MG63 (cell line): ENCODE results near the gene RFFL. TPM values are rescaled to one million over a fixed set of nuclear protein-coding genes. Genes with fewer than 3 reads are reported as not detected.
A peak's percentile ranks its signal among the peaks of the same experiment; 100 is the strongest.

Experiments used
- DNase-seq: peaks from one replicate; pipeline ENCODE4 v3.0.0-alpha.2; 2020
- H3K27me3 ChIP-seq: fragments of 250-450 bp; sonication (Bioruptor Pico); 2 replicates; pipeline ENCODE4 v1.5.1; 2020; ENCODE audit warnings: mild to moderate bottlenecking, moderate library complexity
- H3K36me3 ChIP-seq: fragments of 250-450 bp; sonication (Bioruptor Pico); 2 replicates; pipeline ENCODE4 v1.5.1; 2020; ENCODE audit warnings: mild to moderate bottlenecking, moderate library complexity
- H3K4me3 ChIP-seq: fragments of 250-450 bp; sonication (Bioruptor Pico); 2 replicates; pipeline ENCODE4 v1.5.1; 2020; ENCODE audit warnings: mild to moderate bottlenecking, moderate library complexity
- H3K9me3 ChIP-seq: fragments of 250-450 bp; sonication (Bioruptor Pico); 2 replicates; pipeline ENCODE4 v1.5.1; 2020; ENCODE audit warnings: mild to moderate bottlenecking, moderate library complexity
- total RNA-seq: library from RNA; depleted of rRNA; stranded (reverse); fragments of >200 nt; shearing (Covaris generic); gene quantifications from 2 replicates; pipeline ENCODE4 v1.2.3, GENCODE V29; 2014; ENCODE audit warnings: low replicate concordance

Gene RFFL
- total RNA-seq, 1 experiment from 2014 or later, result 18.0 TPM

- H3K9me3 ChIP-seq, result no peaks in the 10 kb centered on the region
- H3K36me3 ChIP-seq, result no peaks in the 10 kb centered on the region
- H3K4me3 ChIP-seq, result peak overlapping the region; percentile 73
- H3K27me3 ChIP-seq, result no peaks in the 10 kb centered on the region
- DNase-seq, result no peak
These were observed 23.5 kb upstream of the RFFL start for GRCh38 chr17:35086931-35087573.

DNA sequence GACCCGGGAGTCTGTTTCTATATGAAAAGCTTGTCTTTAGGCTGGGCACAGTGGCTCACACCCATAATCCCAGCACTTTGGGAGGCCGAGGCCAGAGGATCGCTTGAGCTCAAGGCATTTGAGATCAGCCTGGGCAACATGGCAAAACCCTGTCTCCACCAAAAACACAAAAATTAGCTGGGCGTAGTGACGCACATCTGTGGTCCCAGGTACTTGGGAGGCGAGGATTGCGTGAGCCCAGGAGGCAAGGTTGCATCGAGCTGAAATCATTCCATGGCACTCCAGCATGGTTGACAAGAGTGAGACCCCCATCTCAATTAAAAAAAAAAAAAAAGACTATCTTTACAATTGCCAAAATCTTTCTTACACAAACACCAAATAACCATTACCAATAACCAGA is 22.7 kb upstream of the RFFL start:
- no peaks in the 10 kb centered on the region for H3K27me3 ChIP-seq
- no peaks in the 10 kb centered on the region for H3K9me3 ChIP-seq
- no peaks in the 10 kb centered on the region for H3K36me3 ChIP-seq
- no peak for DNase-seq
- H3K4me3 ChIP-seq, result no peak overlapping the region

- peak; percentile 55 for DNase-seq
- no peaks in the 10 kb centered on the region for H3K27me3 ChIP-seq
- no peaks in the 10 kb centered on the region for H3K36me3 ChIP-seq
- no peak overlapping the region for H3K4me3 ChIP-seq
- H3K9me3 ChIP-seq, result no peaks in the 10 kb centered on the region
These were observed 21.5 kb upstream of the RFFL start for GRCh38 chr17:35084987-35085386.

DNA sequence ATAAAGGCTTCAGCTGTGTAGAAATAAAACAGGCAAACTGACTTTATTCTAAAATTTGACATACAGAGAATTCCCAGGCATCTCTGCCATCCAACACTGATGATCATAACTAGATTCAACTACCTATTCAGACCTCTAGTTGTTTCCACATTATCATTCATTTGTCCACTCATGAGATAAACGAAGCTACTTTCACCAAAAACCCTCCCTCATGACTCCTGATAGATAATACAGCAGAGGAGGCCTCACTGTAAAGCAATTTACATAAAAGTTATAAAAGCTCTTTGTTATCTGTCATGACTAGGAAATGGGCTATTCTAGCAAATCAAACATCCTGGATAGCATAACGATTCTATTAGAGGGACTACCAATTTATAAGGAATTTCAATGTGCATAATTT is 19.6 kb upstream of the RFFL start:
- Histone ChIP-seq H3K27me3 (no peaks in the 10 kb centered on the region), H3K4me3 (no peak overlapping the region), H3K9me3 (no peaks in the 10 kb centered on the region), H3K36me3 (no peaks in the 10 kb centered on the region)
- DNase-seq, result no peak

GRCh38 chr17:35082073-35082657 is 18.7 kb upstream of the RFFL start:
- H3K4me3 ChIP-seq, result no peak overlapping the region

DNA sequence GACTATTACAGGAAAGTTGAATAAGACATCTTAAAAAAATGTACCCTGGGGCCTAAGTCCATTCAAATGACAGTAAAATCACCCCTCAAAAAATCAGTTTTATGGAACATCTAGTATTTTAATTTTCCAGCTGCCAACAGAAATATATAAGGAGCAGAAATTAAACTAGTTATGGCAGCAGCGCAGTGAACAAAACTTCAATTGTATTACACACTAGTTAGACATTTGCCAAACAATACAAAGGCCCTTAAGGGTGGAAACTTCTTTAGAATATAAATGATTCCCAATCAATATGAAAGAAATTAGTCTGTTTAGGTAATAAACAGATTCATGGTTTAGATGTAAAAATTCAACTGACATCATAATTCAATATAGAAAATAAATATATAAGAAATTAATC is 18.1 kb upstream of the RFFL start:
- Histone ChIP-seq H3K4me3 (no peak overlapping the region), H3K9me3 (no peaks in the 10 kb centered on the region), H3K27me3 (no peaks in the 10 kb centered on the region), H3K36me3 (no peaks in the 10 kb centered on the region)
- DNase-seq, result no peak

More at GRCh38 chr17:35082073-35082657, 18.7 kb upstream of the RFFL start:
- peak; percentile 20 for DNase-seq
- Histone ChIP-seq H3K27me3 (no peaks in the 10 kb centered on the region), H3K9me3 (no peaks in the 10 kb centered on the region), H3K36me3 (no peaks in the 10 kb centered on the region)

DNA sequence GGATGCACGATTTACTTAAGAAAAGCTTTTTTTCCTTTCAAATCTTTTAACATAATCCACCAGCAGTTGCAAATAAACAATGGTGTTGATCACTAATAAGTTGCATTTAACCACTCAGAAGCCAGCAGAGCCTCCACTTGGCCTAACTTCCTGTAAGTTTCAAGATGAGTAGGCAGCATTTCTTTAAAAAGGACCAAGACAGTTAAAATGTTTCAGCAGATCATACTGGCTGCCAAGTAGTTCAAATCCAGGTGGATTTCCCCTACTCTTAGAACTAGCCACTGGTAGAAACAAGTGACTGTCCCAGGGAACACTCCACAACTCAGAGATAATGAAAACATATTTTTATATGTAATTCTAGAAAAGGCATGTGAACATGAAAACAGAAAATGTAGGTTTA is 17.0 kb upstream of the RFFL start:
- Histone ChIP-seq H3K9me3 (no peaks in the 10 kb centered on the region), H3K27me3 (no peaks in the 10 kb centered on the region), H3K36me3 (no peaks in the 10 kb centered on the region), H3K4me3 (no peak overlapping the region)
- no peak for DNase-seq

GRCh38 chr17:35079547-35080423 is 16.3 kb upstream of the RFFL start:
- Histone ChIP-seq H3K36me3 (no peaks in the 10 kb centered on the region), H3K4me3 (no peak overlapping the region), H3K27me3 (no peaks in the 10 kb centered on the region), H3K9me3 (no peaks in the 10 kb centered on the region)
- no peak for DNase-seq

- DNase-seq, result no peak
- H3K36me3 ChIP-seq, result no peaks in the 10 kb centered on the region
- H3K4me3 ChIP-seq, result no peak overlapping the region
- no peaks in the 10 kb centered on the region for H3K9me3 ChIP-seq
- no peaks in the 10 kb centered on the region for H3K27me3 ChIP-seq
These were observed 13.4 kb upstream of the RFFL start for GRCh38 chr17:35076874-35077273.

- no peaks in the 10 kb centered on the region for H3K36me3 ChIP-seq
- H3K9me3 ChIP-seq, result no peaks in the 10 kb centered on the region
- DNase-seq, result no peak
- H3K27me3 ChIP-seq, result no peaks in the 10 kb centered on the region
- H3K4me3 ChIP-seq, result no peak overlapping the region; the same call in 1 of the 2 replicates
These were observed 11.5 kb upstream of the RFFL start for GRCh38 chr17:35074711-35075707.

- H3K4me3 ChIP-seq, result no peak overlapping the region
- H3K27me3 ChIP-seq, result no peaks in the 10 kb centered on the region
- H3K9me3 ChIP-seq, result no peaks in the 10 kb centered on the region
- no peak for DNase-seq
- H3K36me3 ChIP-seq, result no peaks in the 10 kb centered on the region
These were observed 10.6 kb upstream of the RFFL start for GRCh38 chr17:35073991-35074627.

DNA sequence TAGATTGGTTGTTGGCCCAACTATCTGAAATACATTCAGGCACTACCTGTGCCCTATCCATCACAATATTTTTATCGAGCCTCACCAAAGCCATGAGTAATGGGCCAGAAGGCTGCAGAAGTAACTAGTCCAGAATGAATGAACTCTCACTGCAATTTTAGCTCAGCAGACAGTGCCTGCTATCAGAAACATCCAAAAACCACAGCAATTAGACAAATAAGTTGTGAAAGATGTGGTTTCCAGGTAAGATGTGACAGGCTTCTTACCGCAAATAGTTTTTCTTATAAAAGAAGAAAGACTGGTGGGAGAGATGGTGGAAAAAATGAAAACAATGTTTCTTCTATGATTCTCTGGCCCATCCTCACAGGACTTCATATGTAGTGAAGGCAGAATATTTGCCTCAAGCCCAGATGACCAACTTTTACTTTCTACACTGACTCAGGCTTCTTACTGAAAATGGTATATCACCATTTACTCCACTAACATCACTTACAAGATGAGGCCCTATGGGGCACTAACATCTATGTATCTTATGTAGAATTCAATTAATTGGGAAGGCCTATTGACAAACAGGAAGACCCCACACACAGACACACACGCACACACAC is 9.8 kb upstream of the RFFL start:
- DNase-seq, result no peak
- no peaks in the 10 kb centered on the region for H3K9me3 ChIP-seq
- no peaks in the 10 kb centered on the region; the same call in 1 of the 2 replicates for H3K36me3 ChIP-seq
- no peak overlapping the region for H3K4me3 ChIP-seq
- no peaks in the 10 kb centered on the region for H3K27me3 ChIP-seq

GRCh38 chr17:35069311-35069710 is 5.8 kb upstream of the RFFL start:
- no peak overlapping the region for H3K4me3 ChIP-seq
- no peaks in the 10 kb centered on the region for H3K9me3 ChIP-seq
- no peaks in the 10 kb centered on the region for H3K27me3 ChIP-seq
- DNase-seq, result no peak
- no peaks in the 10 kb centered on the region; the same call in 1 of the 2 replicates for H3K36me3 ChIP-seq

GRCh38 chr17:35068249-35068648 is 4.7 kb upstream of the RFFL start:
- DNase-seq, result no peak
- Histone ChIP-seq H3K36me3 (no peaks in the 10 kb centered on the region; the same call in 1 of the 2 replicates), H3K9me3 (no peaks in the 10 kb centered on the region), H3K4me3 (no peak overlapping the region), H3K27me3 (no peaks in the 10 kb centered on the region)

DNA sequence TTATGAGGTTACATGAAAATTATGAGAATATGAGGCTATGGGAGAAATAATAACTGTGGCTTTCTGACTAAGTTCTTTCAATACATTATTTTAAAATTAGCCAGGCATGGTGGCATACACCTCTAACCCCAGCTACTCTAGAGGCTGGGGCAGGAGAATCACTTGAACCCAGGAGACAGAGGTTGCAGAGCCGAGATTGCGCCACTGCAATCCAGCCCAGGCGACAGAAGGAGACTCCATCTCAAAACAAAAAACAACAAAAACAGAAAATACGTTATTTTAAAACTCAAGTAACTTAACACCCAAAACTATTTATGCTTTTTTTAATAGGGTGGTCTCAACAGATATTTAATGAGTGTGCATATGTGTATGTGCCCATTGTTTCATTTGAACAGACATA is 2.4 kb upstream of the RFFL start:
- Histone ChIP-seq H3K9me3 (no peaks in the 10 kb centered on the region), H3K4me3 (no peak overlapping the region), H3K27me3 (no peaks in the 10 kb centered on the region), H3K36me3 (peaks cover 7% of the 10 kb centered on the region)
- no peak for DNase-seq
